Naive B cell (primary cell): ENCODE data around the gene VASN. TPM values are rescaled to one million over a fixed set of nuclear protein-coding genes. Genes with fewer than 3 reads are reported as not detected.
A peak's percentile ranks its signal among the peaks of the same experiment; 100 is the strongest.

Experiments used
- ATAC-seq, 2 donors: fragments of 150-1000 bp; cut with Tn5 transposase; 2 replicates each; pipeline ENCODE4 v1.10.0; 2021; ENCODE audit warnings: low read depth in 2 of 2, mild to moderate bottlenecking in 2 of 2, moderate library complexity in 2 of 2
- DNase-seq: peaks from one replicate; pipeline ENCODE4 v3.0.0; 2022
- H3K27ac Mint-ChIP-seq, 6 donors: one replicate each; pipeline ENCODE4 v1.8.0; 2020 to 2022; ENCODE audit warnings: mild to moderate bottlenecking in 6 of 6, mixed read lengths in 6 of 6, moderate library complexity in 5 of 6, inconsistent platforms in 2 of 6
- H3K27me3 Mint-ChIP-seq, 3 donors: one replicate each; pipeline ENCODE4 v1.8.0; 2021 to 2022; ENCODE audit warnings: mixed read lengths in 3 of 3, mild to moderate bottlenecking in 1 of 3
- H3K36me3 Mint-ChIP-seq, 2 donors: one replicate each; pipeline ENCODE4 v1.8.0; 2020 to 2022; ENCODE audit warnings: mixed read lengths in 2 of 2, inconsistent platforms in 1 of 2, mild to moderate bottlenecking in 1 of 2
- H3K4me1 Mint-ChIP-seq, 3 donors: one replicate each; pipeline ENCODE4 v1.8.0; 2020 to 2022; ENCODE audit warnings: mixed read lengths in 3 of 3, inconsistent platforms in 1 of 3, mild to moderate bottlenecking in 1 of 3, moderate library complexity in 1 of 3
- H3K4me3 Mint-ChIP-seq, 8 donors: one replicate each; pipeline ENCODE4 v1.8.0; 2020 to 2022; ENCODE audit warnings: mild to moderate bottlenecking in 8 of 8, mixed read lengths in 8 of 8, moderate library complexity in 8 of 8, inconsistent platforms in 2 of 8
- H3K9me3 Mint-ChIP-seq, 7 donors: one replicate each; pipeline ENCODE4 v1.8.0; 2020 to 2022; ENCODE audit warnings: mixed read lengths in 7 of 7, mild to moderate bottlenecking in 5 of 7, inconsistent platforms in 2 of 7, moderate library complexity in 1 of 7
- polyA plus RNA-seq, 6 donors: library from polyadenylated mRNA; unstranded; fragments of 300-500 nt; fragmentation: Illumina TruSeq; gene quantifications; one replicate each; pipeline ENCODE4 v1.2.3, GENCODE V29; 2021; ENCODE audit warnings: low read depth in 6 of 6

The VASN gene
- polyA plus RNA-seq, 6 donors from 2014 or later, result 0.13 to 0.21 (median 0.16) TPM; not detected in 3

DNA sequence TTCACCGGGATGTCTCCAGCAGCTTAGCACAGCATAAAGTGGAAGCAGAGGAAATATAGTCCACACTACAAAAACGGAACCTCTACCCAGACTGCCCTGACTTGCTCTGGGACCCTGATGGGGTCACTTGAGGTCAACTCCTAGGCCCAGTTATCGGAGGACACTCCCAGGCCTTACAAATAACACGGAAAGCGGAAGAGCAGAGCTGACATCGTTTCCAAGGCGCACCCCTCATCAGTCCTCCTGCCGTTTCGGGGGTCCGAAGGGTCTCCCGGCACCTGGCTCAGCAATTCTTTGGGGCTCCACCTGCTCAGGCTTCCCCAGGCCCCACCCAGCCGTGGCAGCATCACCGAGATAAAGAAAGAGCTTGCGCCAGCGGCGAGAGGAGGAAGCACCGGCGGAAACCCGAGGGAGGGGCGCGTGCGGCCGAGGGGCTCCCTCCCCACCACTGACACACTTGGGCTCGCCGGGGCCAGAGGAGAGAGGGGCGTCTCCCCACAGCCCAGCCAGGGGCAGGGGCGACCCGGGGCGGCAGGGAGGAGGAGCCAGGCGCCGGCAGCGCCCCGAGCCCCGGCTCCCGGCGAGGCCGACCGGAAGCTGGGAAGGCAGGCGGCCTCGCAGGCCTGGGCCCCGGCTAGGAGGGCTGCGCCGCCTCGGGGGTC lies 44.0 kb downstream of the VASN start:
- peaks cover 25 to 40% (median 27%) of the 10 kb centered on the region in 3 donors for H3K4me1 Mint-ChIP-seq

DNA sequence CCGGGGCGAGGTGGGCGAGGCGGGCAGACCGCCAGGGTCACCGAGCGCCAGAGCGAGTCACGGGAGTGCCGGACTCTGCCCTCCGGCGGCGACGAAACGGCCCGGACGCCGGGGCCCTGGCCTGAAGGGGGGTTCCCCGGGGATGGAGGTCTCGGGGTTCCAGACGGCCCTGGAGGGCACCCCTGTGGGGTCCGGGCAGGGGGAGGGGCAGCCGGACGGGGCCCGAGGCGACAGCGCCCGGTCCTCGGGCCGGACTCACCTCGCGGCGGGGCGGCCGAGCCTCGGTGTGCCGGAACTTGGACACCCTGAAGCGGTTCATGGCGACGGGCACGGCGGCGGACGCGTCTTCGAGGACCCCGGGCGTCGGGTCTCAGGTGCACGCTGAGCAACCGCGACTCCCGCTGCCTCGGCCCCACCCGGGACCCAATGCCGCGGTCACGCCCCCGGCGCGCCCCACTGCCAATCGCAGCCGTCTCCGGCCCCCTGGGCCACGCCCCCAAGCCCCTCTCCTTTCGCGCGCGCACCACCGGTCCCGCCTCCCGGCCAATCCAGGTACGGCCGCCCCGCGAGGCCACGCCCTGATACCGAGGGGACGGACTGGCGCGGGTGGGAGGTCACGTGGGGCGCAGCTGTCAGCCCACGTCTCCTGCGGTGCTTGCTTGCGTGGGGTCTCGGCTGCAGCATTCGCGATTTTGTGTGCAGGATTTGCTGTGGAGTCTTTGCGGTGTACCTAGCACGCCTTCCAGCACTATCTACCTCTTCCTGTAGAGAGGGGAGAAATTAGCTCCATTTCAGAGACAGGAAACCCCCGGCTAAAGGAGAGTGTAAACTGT lies 44.8 kb downstream of the VASN start, which contains the start of gene CORO7:
Gene CORO7 (minus strand): TSS at position 397 of the 833 bp plus-strand sequence. CDS start 78 bp downstream, at position 319.
- Mint-ChIP-seq H3K27me3 (no peaks in the 10 kb centered on the region), H3K4me1 (peaks cover 25 to 36% (median 27%) of the 10 kb centered on the region in 3 donors), H3K27ac (peak within 1 kb of the TSS; percentile 96 to 99 (median 98)), H3K4me3 (peak within 1 kb of the TSS; percentile 86 to 97 (median 94)), H3K36me3 (peaks cover 0 to 6% of the 10 kb centered on the region in 2 donors), H3K9me3 (no peaks in the 10 kb centered on the region)
- peak; percentile 72 to 77 for ATAC-seq
- DNase-seq, result peak; percentile 100

More for the DNA sequence above, 44.0 kb downstream of the VASN start:
- DNase-seq (peak; percentile 79), ATAC-seq (peak; percentile 31 to 38)
- Mint-ChIP-seq H3K9me3 (no peaks in the 10 kb centered on the region), H3K27me3 (no peaks in the 10 kb centered on the region), H3K27ac (peak overlapping the region; percentile 96 to 99 (median 98)), H3K36me3 (peaks cover 0 to 6% of the 10 kb centered on the region in 2 donors), H3K4me3 (peak overlapping the region; percentile 86 to 97 (median 94))

DNA sequence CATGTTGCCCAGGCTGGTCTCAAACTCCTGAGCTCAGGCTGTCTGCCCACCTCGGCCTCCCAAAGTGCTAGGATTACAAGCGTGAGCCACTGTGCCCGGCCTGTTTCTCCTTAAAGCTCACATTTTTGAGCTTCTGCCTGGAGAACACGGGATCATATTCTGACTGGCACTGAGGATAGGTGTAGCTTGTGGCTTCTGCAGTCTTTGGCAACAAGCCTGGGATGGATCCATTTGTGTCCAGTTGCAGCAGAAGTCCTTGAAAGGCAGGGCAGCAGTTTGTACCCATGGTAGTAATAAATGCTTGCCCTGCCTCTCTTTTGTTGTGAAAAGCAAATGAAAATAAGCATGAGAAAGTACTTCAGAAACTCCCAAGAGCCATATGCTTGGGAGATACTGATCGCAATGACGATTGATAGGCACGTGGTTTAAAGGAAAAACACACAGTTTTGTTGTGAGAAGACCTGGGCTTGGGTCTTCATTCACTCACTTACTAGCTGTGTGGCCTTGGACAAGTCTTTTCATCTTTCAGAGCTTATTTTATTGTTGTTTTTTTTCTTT lies 47.8 kb downstream of the VASN start:
- DNase-seq (no peak), ATAC-seq (no peak)
- no peaks in the 10 kb centered on the region for H3K9me3 Mint-ChIP-seq
- peaks cover 18 to 23% (median 19%) of the 10 kb centered on the region in 3 donors for H3K4me1 Mint-ChIP-seq
- peaks cover 0 to 6% of the 10 kb centered on the region in 2 donors for H3K36me3 Mint-ChIP-seq
- H3K27me3 Mint-ChIP-seq, result no peaks in the 10 kb centered on the region
- H3K4me3 Mint-ChIP-seq, result peak overlapping the region in 1 of 8 donors; percentile 11
- no peak overlapping the region for H3K27ac Mint-ChIP-seq

DNA sequence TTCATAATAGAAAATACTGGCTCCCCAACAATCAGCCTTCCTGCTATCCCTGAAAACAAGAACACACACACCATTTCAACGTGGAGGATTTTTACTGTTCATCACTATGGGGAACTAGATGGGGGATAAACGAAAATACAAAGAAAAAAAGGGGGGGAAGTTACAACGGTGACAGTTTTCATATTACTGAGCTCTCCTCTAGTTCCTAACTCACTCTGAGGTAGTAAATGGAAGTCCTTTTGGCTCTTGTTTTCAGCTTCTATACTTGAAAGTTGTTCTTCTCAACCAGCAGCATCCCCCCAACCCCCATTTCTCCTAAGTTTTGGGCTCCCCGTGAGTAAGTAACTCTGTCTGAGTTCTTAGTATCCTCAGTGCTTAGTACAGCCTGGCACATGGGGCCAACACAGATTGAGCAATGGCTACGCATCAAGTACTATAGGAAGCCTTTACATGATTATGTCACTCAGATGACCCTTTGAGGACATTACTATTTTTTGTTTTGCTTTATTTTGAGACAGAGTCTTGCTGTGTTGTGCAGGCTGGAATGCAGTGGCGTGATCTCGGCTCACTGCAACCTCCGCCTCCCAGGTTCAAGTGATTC lies 49.0 kb downstream of the VASN start:
- no peaks in the 10 kb centered on the region for H3K27me3 Mint-ChIP-seq
- peaks cover 0 to 1% of the 10 kb centered on the region in 2 donors for H3K36me3 Mint-ChIP-seq
- ATAC-seq (no peak), DNase-seq (no peak)
- peak overlapping the region in 1 of 8 donors; percentile 74 for H3K4me3 Mint-ChIP-seq
- no peaks in the 10 kb centered on the region for H3K9me3 Mint-ChIP-seq
- H3K4me1 Mint-ChIP-seq, result peaks cover 11 to 18% (median 13%) of the 10 kb centered on the region in 3 donors
- peak overlapping the region in 1 of 6 donors; percentile 41 for H3K27ac Mint-ChIP-seq

DNA sequence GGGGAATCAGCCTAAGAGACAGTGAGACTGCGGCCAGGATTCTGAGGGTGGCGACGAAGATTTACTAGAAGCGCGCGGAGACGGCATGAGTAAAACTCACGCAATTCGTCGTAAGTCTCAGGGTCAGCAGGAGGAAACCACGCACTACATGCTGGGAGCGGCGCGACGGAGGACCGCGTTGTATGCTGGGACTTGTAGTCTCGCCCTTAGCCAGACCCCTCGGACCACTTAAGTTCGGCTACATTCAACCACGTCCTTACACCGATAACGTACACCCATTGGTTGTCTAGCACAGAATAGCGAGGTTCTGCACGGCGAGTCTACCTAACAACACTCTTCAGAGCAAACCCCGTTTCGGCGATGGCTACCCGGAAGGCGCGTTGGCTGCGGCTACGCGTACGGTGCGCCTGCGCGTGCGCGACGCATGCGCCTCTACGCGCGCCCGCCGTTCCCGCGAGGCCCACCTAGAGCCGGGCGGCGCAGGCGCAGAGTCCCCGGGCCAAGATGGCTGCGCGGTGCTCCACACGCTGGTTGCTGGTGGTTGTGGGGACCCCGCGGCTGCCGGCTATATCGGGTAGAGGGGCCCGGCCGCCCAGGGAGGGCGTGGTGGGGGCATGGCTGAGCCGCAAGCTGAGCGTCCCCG lies 53.9 kb downstream of the VASN start, which contains the start of gene DNAJA3:
Gene DNAJA3 (plus strand): TSS at position 491 of the 643 bp plus-strand sequence. CDS start 14 bp downstream, at position 505.
- Mint-ChIP-seq H3K36me3 (no peaks in the 10 kb centered on the region), H3K27me3 (no peaks in the 10 kb centered on the region), H3K4me1 (peaks cover 23 to 37% (median 28%) of the 10 kb centered on the region in 3 donors), H3K27ac (peak within 1 kb of the TSS; percentile 97 to 100 (median 100)), H3K9me3 (no peaks in the 10 kb centered on the region), H3K4me3 (peak within 1 kb of the TSS; percentile 81 to 99 (median 96))
- DNase-seq, result peak; percentile 94
- peak; percentile 80 to 84 for ATAC-seq

DNA sequence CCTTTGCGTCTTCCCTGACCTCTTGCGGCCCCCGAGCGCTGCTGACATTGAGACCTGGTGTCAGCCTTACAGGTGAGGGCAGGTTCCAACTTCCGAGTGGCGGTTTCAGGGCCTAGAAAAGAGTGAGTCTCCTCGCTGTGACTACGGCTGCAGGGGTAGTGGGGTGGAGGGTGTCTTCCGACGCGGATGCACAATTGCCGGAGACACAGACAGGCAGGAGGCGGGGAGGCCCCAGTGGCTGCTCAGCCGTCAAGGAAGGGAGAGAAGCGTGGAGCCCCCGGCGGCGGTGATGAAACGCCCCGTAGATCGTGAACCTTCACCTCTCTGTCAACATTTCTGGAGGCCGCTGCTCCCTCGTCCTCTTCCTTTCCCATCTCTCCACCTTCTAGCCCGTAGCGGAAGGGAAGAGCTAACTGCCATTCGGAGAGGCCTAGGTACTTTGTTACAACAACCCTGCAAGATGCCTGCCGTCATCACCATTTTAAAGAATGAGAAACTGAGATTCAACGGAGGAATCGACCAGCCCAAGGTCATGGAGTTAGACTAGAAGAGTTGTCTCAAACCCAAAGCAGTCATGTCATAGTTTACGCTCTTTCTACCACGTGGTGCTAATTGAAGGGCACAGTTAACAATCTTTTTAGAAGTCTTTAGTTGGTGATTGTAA lies 54.5 kb downstream of the VASN start:
- no peaks in the 10 kb centered on the region for H3K27me3 Mint-ChIP-seq

DNA sequence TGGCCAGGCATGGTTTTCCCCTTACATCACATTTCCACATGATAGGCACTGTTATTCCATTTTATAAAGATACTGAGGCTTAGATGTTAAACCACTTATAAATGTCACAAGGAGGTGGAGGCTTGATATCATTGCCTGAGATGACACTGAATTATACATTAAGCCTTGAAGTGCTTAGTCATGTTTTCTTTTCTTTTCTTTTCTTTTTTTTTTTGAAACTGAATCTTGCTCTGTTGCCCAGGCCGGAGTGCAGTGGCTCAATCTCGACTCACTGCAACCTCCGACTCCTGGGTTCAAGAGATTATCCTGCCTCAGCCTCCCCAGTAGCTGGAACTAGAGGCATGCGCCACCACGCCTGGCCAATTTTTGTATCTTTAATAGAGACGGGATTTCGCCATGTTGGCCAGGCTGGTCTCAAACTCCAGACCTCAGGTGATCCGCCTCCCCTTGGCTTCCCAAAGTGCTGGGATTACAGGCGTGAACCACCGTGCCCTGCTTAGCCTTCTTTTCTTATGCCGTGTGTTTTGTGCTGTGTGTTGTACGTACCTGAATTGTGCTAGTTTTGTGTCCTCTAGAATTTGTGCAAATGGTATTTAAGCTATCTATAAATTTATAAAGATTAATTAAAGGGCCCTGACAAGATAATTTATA lies 55.2 kb downstream of the VASN start:
- DNase-seq, result no peak
- H3K9me3 Mint-ChIP-seq, result no peaks in the 10 kb centered on the region
- no peak for ATAC-seq
- no peaks in the 10 kb centered on the region for H3K36me3 Mint-ChIP-seq
- H3K27ac Mint-ChIP-seq, result peak overlapping the region; percentile 50 to 98 (median 95)
- H3K27me3 Mint-ChIP-seq, result no peaks in the 10 kb centered on the region
- peaks cover 23 to 37% (median 28%) of the 10 kb centered on the region in 3 donors for H3K4me1 Mint-ChIP-seq
- H3K4me3 Mint-ChIP-seq, result peak overlapping the region; percentile 81 to 99 (median 96)

More for the DNA sequence above, 54.5 kb downstream of the VASN start:
- peak overlapping the region; percentile 97 to 100 (median 99) for H3K27ac Mint-ChIP-seq
- H3K4me3 Mint-ChIP-seq, result peak overlapping the region; percentile 81 to 99 (median 96)
- H3K4me1 Mint-ChIP-seq, result peaks cover 23 to 37% (median 28%) of the 10 kb centered on the region in 3 donors
- ATAC-seq, result peak; percentile 21 to 24
- no peaks in the 10 kb centered on the region for H3K9me3 Mint-ChIP-seq
- DNase-seq, result peak; percentile 35
- H3K36me3 Mint-ChIP-seq, result no peaks in the 10 kb centered on the region

DNA sequence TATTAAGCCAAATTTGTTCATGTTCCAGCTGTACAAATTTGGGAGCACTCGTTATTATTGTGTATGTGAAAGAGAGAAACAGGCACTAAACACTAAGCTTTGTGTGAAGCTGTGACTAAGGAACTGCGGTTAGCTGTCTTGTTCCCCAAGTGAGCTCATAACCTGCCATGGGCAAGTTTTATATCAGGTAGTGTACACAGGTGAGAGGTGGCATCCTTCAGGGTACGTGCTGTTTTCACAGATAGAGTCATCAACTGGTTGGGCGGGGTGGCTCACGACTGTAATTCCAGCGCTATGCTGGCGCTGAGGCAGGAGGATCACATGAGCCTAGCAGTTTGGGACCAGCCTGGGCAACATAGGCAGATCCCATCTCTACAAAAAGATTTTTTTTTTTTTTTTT lies 56.9 kb downstream of the VASN start:
- Mint-ChIP-seq H3K9me3 (no peaks in the 10 kb centered on the region), H3K36me3 (no peaks in the 10 kb centered on the region), H3K4me1 (peaks cover 26 to 35% (median 28%) of the 10 kb centered on the region in 3 donors), H3K4me3 (peak overlapping the region in 3 of 8 donors; percentile 15 to 63 (median 59)), H3K27ac (peak overlapping the region in 1 of 6 donors; percentile 60), H3K27me3 (no peaks in the 10 kb centered on the region)
- ATAC-seq (no peak), DNase-seq (no peak)

DNA sequence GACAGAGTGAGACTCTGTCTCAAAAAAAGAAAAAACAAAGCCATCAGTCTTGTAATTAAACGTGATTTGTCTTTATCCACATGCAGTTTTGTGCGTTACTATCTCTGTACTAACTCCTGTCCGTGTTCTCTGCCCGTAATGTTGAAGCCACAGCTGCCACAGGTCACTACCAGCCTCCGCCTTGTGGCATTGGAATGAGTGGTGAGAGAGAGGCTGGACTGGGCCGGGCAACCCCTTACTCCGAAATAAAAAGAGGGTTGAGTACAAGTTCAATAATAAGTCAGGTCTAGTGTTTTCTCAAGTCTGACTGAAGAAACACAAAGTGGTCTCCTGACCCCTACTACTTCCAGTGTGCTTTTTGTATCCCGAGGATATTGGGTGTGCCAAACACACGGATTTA lies 59.4 kb downstream of the VASN start:
- Mint-ChIP-seq H3K9me3 (no peaks in the 10 kb centered on the region), H3K27me3 (no peaks in the 10 kb centered on the region), H3K4me1 (peaks cover 21 to 27% (median 26%) of the 10 kb centered on the region in 3 donors), H3K27ac (no peak overlapping the region), H3K36me3 (peaks cover 0 to 7% of the 10 kb centered on the region in 2 donors), H3K4me3 (no peak overlapping the region)
- no peak for ATAC-seq
- DNase-seq, result no peak
